ENCODE data around the gene PLA2G12A.

PLA2G12A gene

GRCh38 chr4:109676886-109677285 lies 53.0 kb downstream of the PLA2G12A start:
- no peak for DNase-seq (ENCODE audit: low spot score)

- no peak for DNase-seq (ENCODE audit: low spot score)
These were observed 54.0 kb downstream of the PLA2G12A start for GRCh38 chr4:109675843-109676242.

GRCh38 chr4:109675181-109675580 lies 54.7 kb downstream of the PLA2G12A start:
- DNase-seq (ENCODE audit: low spot score) = no peak

GRCh38 chr4:109673303-109673702 lies 56.6 kb downstream of the PLA2G12A start:
- no peak for DNase-seq (ENCODE audit: low spot score)

- no peak for DNase-seq (ENCODE audit: low spot score)
These were observed 57.5 kb downstream of the PLA2G12A start for GRCh38 chr4:109672169-109672930.

- DNase-seq (ENCODE audit: low spot score) = no peak
These were observed 58.5 kb downstream of the PLA2G12A start for GRCh38 chr4:109671350-109671749.

- DNase-seq (ENCODE audit: low spot score) = no peak
These were observed 63.9 kb downstream of the PLA2G12A start for GRCh38 chr4:109665783-109666485.

- no peak for DNase-seq (ENCODE audit: low spot score)
These were observed 67.1 kb downstream of the PLA2G12A start for GRCh38 chr4:109662771-109663170.

GRCh38 chr4:109662116-109662515 lies 67.8 kb downstream of the PLA2G12A start:
- DNase-seq (ENCODE audit: low spot score) = no peak

All from D341Med (cell line).